ENCODE measurements around the gene HS3ST2.

- TF ChIP-seq EZH2phosphoT487 (conservative IDR thresholded peaks at IDR 0.05; ENCODE audit: low read length) (no peak), CTCF (IDR thresholded peaks at IDR 0.05; ENCODE audit: insufficient read depth, low read length, poor library complexity, severe bottlenecking) (no peak)
These were observed 24.7 kb downstream of the HS3ST2 start for GRCh38 chr16:22838681-22839080.
